GM12864 (cell line): Measurements from ENCODE around the gene PRKAG2.

Experiments
- DNase-seq: peaks from one replicate; pipeline ENCODE4 v3.0.0-alpha.2; 2011; ENCODE audit warnings: low read depth
- H3K4me3 ChIP-seq: 2 replicates; pipeline ENCODE4 v1.5.1; 2011; ENCODE audit warnings: mild to moderate bottlenecking, low read depth, low read length, control low read depth
- TF ChIP-seq, protein P1 (sequence below): IDR thresholded peaks from 2 replicates; pipeline ENCODE4 v1.5.1; 2011; ENCODE audit warnings: low read depth, mild to moderate bottlenecking, moderate library complexity, low read length, control low read depth, inconsistent platforms; ENCODE audit errors: missing control alignments

The PRKAG2 gene

GRCh38 chr7:151715666-151716315, 161.1 kb downstream of the PRKAG2 start:
- DNase-seq: no peak
- H3K4me3 ChIP-seq: no peak overlapping the region
- TF ChIP-seq, protein P1, sequence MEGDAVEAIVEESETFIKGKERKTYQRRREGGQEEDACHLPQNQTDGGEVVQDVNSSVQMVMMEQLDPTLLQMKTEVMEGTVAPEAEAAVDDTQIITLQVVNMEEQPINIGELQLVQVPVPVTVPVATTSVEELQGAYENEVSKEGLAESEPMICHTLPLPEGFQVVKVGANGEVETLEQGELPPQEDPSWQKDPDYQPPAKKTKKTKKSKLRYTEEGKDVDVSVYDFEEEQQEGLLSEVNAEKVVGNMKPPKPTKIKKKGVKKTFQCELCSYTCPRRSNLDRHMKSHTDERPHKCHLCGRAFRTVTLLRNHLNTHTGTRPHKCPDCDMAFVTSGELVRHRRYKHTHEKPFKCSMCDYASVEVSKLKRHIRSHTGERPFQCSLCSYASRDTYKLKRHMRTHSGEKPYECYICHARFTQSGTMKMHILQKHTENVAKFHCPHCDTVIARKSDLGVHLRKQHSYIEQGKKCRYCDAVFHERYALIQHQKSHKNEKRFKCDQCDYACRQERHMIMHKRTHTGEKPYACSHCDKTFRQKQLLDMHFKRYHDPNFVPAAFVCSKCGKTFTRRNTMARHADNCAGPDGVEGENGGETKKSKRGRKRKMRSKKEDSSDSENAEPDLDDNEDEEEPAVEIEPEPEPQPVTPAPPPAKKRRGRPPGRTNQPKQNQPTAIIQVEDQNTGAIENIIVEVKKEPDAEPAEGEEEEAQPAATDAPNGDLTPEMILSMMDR: no peak

GRCh38 chr7:151714201-151714600, 162.7 kb downstream of the PRKAG2 start:
- H3K4me3 ChIP-seq: no peak overlapping the region
- TF ChIP-seq, protein P1: no peak
- no peak for DNase-seq

DNA sequence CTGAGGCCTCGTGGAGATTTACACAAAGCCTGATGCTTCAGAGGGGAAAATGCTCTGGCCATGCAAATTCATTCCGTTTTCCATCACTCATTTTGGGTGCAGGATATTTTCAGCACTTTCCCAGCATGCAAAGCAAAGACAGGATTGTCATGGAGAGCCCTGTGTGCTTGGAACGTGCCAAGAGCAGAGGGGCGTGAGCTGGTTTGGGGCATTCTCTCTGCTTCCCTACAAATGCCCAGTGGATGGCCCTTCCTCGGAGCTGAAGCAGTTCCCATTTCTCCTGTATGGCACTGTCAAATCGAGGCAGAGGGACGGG, 164.1 kb downstream of the PRKAG2 start:
- TF ChIP-seq, protein P1: no peak
- H3K4me3 ChIP-seq: no peak overlapping the region
- DNase-seq: no peak

DNA sequence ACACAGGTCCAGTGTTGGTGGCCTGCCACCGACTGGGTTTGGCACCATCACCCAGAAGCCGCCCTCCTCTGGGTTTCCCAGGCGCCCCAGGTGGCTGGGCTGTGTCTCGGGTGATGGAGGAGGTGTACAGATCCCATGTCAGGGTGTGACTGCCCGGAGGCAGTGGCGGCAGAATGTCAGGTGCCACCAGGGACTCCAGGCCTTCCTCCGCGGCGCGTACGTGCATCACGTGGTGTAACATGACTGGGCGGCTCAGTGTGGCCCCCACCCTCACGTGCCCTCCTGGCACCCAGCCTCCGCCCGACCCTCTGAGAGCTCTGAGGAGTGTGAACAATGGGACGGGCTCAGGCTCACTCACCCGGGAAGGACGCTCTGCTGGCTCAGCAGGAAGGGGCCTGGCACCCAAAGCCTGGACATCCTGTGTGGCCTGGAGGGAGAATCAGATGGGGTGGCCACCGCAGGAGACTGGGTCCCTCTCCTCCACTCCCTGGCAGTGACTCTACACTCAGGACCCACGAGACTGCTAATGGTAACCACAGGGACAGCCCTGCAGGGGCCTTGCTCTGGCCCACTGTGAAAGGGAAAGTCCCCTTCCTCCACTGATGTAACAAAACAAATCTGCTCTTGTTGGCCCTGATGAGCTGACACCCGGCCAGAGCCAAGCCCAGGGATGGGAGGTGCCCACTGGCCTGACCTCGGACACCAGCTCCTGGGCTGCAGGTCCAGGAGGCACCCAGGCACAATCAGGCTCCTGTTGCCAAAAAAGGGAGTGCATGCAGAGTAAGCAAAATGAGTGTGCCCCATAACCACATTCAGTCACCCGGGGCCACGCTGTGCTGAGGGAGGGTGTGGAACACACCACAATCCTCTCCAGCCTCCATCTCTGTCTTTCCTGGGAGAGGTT, 164.8 kb downstream of the PRKAG2 start:
- no peak for DNase-seq
- TF ChIP-seq, protein P1: no peak
- no peak overlapping the region for H3K4me3 ChIP-seq

- TF ChIP-seq, protein P1: no peak
- H3K4me3 ChIP-seq: no peak overlapping the region
Observed at GRCh38 chr7:151711435-151711872, 165.5 kb downstream of the PRKAG2 start.

GRCh38 chr7:151710646-151711434, 166.1 kb downstream of the PRKAG2 start:
- TF ChIP-seq, protein P1: no peak
- DNase-seq: no peak
- H3K4me3 ChIP-seq: no peak overlapping the region

More at GRCh38 chr7:151711435-151711872, 165.5 kb downstream of the PRKAG2 start:
- DNase-seq: no peak
